ENCODE data around the gene UBE3D. TPM values are rescaled to one million over a fixed set of nuclear protein-coding genes. Genes with fewer than 3 reads are reported as not detected.
"Not testable (repeated sequence)": the region's sequence is repeated elsewhere in the genome, so short reads cannot be mapped to it uniquely, and the experiment has no call there.

UBE3D gene
- polyA plus RNA-seq, 1 donor, result 12.2 TPM

DNA sequence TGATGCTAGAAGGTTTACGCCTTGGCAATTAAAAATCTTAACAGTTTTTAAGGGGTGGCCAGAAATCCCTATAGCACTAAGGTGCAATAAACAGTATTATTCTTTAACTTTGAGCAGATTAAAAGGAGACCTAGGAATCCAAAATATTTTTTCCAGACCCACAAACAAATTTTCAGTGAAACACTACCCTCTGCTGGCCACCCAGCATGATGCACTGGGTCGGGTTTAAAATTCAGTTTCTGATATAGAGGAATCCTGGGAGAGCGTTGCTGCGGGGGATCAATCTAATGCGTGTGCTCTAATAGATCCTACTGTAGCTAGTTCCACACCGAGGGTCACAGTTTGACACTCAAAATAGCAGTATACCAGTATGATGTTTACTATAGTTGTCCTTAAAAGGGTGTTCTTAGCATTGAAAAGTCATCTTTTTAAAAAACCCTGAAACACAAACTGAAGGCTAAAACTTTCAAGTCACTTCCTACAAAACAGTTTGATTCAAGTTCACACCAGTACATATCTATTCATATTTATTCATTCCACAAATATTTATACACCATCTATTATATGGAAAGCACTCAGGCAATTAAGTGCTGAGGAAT, 10.2 kb downstream of the UBE3D start:
- peak; percentile 42 for DNase-seq

DNA sequence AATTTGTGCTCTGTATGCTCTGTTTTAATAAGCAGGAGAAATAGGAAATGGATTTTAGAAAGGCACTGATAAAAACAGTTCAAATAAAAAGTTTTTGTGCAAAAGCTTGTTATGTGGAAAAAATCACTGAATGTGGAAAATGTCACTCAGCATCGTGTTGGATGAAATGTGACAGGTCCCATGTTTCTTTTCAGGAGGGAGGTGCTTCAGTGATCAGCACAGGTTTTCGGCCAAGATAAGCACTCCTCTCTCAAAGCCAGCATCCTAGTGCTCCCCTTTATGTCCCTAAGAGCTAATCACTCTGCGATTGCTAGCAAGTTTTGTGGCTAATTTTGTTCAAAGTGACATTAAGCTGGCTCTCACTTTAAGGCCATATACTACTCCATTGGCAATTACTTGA, 12.0 kb downstream of the UBE3D start:
- no peak for DNase-seq

DNA sequence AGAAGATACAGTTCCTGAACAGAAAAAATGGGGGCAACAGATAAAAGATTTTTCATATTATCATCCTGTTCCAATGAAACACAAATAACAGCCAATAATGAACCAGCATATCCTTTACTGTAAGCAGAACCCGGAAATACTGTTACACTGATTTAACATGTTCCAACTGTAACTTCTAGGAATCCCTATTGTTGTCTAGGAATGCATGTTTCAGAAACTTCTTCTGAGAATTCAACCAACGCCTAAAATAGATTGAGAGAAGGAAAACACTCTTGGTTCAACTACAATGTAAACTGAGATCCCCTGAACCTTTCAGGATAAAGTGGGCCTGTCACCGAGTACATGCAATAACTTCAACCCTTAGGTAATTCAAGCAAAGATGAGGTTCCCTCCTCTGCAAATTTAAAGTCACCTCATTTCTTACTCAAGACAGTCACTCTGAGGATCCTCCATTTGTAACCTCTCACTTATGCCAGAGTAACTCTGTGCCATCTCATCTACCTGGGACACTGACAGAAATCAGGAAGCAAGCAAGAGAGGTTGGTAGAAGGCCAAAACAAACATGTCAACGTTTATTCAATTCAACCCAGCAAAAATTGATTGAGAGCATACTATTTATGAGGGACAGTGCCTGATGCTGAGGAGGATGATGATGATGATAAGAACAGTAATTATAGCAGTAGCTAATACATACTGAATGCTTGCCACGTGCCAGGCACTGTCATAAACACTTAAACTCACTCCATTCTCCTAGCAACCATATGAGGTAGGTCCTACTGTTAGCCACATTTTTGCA, 14.1 kb downstream of the UBE3D start:
- no peak for DNase-seq

DNA sequence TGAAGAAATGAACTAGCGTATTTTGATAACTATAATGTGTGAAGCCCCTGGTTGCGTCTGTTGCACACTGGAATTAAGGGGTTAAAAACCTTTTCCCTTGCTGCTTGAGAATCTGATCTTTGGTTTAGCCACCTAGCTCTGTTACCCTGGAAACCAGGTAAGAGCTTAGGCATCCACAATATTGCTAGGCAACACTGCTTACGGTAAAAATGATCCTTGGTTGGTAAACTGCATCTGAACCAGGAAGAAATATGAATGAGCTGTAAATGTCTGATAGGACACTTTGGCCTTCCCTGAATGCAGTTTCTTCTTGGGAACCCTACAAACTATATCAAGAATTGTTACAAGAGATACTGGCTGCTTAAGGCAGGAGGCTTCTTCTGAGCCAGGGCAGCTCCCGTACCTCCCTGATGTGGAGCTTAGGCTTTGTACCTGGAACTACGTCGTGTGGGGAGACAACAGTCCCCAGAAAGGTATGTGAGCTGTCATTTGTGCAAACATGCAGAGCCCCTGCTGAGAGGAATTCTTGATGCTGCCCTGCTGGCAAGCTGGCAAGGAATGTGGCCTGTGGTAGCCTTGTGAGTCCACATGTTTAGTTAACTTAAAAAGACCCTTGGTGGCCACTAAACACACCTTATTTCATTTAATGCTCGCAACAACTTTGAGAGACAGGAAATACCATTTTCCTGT, 18.4 kb downstream of the UBE3D start:
- no peak for DNase-seq

GRCh38 chr6:83044091-83044768, 21.4 kb downstream of the UBE3D start:
- no peak for DNase-seq

DNA sequence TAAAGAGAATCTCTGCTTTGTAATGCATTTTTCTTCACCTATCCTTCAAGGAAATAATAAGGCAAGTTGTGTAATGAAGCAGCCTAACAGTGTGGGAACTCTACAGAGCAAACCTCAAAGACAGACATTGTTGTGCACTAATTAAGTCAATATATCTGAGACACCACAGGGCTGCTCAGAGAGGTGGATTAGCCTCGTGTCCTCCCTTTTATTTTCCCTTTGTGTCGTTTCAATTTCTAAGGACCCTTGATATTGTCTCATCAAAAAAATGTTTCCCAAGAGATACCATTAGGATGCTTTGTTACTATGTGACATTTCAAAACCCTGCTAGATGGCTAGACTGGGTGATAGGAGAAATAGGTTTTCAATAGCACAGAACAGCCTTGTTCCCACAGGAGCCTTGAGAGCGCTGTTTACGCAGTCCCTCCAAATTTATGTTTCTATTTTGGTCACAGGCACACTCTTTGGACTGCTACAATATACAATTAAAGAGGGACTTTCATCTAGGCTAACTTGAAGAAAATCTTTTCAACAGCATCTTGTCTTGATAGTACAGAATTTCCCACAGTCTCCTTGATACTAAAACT, 23.1 kb downstream of the UBE3D start:
- no peak for DNase-seq

DNA sequence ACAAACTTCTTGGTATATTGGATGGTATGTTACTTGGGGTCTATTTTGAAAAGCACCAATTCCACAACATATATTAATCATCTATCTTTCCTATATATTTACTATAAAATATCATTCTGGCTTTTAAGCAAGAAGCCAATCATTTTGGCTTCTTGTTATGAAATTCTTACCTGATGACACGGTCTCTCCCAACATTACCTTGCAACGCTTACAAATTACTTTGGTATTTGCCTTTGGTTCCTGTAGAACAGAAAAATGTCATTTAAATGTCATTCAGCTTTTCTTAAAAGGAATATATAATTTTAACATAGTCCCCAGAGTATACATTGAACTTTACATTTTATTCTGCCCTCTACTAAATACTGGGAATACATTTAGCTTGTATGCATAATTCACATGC, 27.4 kb downstream of the UBE3D start:
- DNase-seq, result no peak

GRCh38 chr6:83031689-83032088, 34.0 kb downstream of the UBE3D start:
- no peak for DNase-seq

DNA sequence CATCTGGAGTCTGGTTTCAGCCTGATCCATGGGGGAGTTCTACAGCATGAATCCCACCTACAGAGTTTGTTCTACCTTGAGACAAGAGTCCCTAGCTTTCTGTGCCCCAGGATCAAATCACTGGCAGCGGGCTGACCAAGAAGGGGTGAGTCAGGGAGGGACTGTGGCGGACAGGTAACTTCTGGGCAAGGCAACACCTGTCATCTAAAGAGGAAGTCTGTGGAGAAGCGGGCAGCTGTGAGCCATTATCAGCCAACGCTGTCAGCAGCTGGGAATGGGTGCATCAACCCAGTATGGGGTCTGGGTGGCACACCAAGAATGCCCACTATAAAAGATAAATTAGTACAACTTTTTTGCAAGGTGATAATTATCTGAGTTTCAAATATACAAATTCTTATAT, 45.9 kb downstream of the UBE3D start:
- no peak for DNase-seq

GRCh38 chr6:83011131-83011530, 54.5 kb downstream of the UBE3D start:
- not testable (repeated sequence) for DNase-seq

DNA sequence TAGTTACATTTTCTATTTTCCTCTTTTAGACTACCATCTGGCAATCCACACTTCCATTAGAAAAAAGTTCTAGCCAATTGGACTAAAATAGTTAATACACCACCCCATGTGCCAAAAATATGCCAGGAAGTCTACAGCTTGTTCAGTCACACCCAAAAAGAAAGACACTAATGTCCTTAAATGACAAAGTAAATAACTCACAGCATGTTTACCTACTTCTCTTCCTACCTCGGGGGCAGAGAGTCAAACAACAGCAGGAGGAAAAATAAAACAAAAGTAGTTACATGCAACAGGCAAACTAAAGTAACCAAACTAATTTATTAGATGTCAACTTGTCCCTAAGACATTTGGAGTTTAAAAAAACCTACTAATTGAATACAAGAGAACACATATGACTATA, 57.0 kb downstream of the UBE3D start:
- DNase-seq, result no peak

DNA sequence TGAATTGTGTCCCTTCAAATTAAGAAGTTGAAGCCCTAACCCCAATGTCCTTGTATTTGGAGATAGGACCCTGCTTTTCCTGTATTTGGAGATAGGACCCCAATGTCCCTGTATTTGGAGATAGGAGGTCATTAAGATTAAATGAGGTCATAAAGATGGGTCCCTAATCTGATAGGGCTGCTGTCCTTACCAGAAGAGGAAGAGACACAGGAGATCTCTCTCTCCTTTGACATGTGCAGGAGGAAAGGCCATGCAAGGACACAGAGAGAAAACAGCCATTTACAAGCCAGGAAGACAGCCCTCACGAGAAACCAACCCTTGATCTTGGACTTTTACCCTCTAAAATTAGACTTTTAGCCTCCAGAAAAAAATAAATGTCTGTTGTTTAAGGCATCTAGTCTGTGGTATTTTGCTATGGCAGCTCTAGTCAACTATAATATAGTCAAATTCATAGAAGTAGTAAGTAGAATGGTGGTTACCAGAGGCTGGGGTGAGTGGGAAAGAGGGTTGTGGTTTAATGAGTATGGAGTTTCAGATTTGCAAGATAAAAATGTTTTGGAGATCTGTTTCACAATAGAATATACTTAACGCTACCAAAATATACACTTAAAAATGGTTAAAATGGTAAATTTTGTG, 59.3 kb downstream of the UBE3D start:
- no peak for DNase-seq

GRCh38 chr6:82996156-82996555, 69.5 kb downstream of the UBE3D start:
- no peak for DNase-seq

DNA sequence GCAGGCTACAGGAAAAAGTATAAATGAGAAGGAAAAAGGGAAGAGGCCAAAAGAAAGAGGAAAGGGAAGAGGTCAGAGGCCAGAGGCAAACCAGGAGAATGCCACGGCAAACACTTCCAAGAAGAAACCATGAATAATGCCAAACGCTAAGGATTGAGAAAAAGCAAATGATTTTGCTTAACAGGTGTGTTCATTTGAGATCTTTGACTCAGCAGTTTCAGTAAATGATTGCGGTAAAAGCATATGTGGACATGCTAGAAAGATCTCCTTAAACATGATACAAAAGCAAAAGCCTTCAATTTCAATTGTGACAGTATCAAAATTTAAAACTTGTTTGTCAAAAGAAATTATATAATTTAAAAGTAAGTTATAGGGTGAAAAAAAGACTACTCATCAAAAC, 70.6 kb downstream of the UBE3D start:
- DNase-seq, result no peak

GRCh38 chr6:82989736-82990290, 75.8 kb downstream of the UBE3D start:
- DNase-seq, result no peak

DNA sequence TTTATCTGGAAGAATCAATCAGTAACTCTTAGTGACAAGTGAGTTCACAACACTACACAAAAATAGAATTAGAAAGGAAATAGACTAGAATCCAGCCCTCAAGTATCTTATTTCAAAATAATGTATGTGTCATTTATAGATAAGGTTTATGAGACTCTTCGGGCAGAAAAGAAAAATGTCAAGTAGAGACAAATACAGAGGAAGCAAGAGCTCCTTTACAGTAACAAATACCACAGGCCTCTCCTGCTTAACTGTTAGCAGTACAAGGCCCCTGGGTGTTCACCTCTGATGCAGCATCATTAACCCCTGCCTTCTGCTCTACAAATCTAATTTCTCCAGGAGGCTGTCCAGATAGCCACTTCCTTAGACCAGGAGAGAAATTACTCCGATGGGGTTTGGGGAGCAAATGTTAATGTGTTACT, 76.7 kb downstream of the UBE3D start:
- DNase-seq, result peak; percentile 25

DNA sequence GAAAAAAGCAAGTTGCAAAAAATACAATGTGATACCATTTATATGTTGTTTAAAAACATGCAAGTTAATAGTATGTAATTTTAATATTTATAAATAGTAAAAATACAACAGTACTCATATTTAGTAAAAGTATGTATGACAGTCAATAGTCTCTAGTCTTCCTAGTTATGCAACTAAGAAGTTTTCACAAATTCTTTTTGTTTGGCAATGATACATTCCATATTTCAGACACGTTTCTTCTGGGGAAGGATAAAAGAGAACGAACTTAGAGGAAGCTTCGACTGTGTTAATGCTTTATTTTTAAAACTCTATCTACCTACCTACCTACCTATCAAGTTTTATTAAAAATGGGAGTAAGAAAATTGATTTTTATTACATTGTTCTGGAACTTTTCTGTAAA, 77.7 kb downstream of the UBE3D start:
- DNase-seq, result no peak

DNA sequence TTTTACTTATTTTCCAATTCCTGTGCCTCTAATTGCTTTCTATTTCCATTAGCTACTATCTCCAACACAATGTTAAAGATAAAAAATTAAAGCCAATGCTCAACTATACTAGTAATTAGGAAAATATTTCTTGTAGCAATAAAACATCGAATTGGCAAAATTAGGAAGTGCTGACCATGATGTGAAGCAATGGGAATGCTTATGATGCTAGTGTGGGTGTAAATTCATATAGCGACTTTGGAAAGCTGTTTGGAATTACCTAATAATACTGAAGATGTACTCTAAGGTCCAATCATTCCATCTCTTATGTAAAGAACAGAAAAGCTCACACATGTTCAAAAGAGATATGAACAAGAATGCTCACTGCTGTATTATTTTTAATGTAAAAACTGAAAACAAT, 78.2 kb downstream of the UBE3D start:
- DNase-seq, result no peak

GRCh38 chr6:82984720-82985119, 80.9 kb downstream of the UBE3D start:
- no peak for DNase-seq

GRCh38 chr6:82980086-82980485, 85.6 kb downstream of the UBE3D start:
- no peak for DNase-seq

DNA sequence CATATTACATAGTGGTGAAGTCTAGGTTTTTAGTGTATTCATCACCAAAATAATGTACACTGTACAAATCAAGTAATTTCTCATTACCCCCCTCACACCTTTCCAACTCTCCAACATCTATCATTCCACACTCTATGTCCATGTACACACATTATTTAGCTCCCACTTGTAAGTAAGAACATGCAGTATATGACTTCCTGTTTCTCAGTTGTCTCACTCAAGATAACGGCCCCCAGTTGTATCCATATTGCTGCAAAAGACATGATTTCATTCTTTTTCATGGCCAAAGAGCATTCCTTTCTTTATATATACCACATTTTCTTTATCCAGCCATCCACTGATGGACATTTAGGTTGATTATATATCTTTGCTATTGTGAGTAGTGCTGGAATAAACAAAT, 86.0 kb downstream of the UBE3D start:
- no peak for DNase-seq

Measured in left kidney (tissue), 2 donors.